NB4 (cell line): Measurements from ENCODE around the gene PALM.

ENCODE experiments used
- MYC ChIP-seq: IDR thresholded peaks from 2 replicates; pipeline ENCODE4 v1.6.1; 2011; ENCODE audit warnings: low read depth, low read length
- POLR2A ChIP-seq: IDR thresholded peaks from 2 replicates; pipeline ENCODE4 v1.6.1; 2011; ENCODE audit warnings: mild to moderate bottlenecking; ENCODE audit not compliant: insufficient read length; ENCODE audit errors: extremely low read depth
- TF ChIP-seq, protein P1 (sequence below): IDR thresholded peaks from one replicate; pipeline ENCODE4 v1.5.1; 2012; ENCODE audit warnings: low read depth, low read length

GRCh38 chr19:663682-664117, 45.0 kb upstream of the PALM start:
- TF ChIP-seq, protein P1, sequence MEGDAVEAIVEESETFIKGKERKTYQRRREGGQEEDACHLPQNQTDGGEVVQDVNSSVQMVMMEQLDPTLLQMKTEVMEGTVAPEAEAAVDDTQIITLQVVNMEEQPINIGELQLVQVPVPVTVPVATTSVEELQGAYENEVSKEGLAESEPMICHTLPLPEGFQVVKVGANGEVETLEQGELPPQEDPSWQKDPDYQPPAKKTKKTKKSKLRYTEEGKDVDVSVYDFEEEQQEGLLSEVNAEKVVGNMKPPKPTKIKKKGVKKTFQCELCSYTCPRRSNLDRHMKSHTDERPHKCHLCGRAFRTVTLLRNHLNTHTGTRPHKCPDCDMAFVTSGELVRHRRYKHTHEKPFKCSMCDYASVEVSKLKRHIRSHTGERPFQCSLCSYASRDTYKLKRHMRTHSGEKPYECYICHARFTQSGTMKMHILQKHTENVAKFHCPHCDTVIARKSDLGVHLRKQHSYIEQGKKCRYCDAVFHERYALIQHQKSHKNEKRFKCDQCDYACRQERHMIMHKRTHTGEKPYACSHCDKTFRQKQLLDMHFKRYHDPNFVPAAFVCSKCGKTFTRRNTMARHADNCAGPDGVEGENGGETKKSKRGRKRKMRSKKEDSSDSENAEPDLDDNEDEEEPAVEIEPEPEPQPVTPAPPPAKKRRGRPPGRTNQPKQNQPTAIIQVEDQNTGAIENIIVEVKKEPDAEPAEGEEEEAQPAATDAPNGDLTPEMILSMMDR: no peak
- TF ChIP-seq POLR2A: no peak
- no peak for TF ChIP-seq MYC
